GM18520 (cell line): ENCODE data around the gene GTSE1.

ENCODE experiments used
- ATAC-seq: cut with Tn5 transposase; IDR thresholded peaks from one replicate; pipeline ENCODE4 v1.9.1; 2021; ENCODE audit not compliant: unreplicated experiment

Gene GTSE1

DNA sequence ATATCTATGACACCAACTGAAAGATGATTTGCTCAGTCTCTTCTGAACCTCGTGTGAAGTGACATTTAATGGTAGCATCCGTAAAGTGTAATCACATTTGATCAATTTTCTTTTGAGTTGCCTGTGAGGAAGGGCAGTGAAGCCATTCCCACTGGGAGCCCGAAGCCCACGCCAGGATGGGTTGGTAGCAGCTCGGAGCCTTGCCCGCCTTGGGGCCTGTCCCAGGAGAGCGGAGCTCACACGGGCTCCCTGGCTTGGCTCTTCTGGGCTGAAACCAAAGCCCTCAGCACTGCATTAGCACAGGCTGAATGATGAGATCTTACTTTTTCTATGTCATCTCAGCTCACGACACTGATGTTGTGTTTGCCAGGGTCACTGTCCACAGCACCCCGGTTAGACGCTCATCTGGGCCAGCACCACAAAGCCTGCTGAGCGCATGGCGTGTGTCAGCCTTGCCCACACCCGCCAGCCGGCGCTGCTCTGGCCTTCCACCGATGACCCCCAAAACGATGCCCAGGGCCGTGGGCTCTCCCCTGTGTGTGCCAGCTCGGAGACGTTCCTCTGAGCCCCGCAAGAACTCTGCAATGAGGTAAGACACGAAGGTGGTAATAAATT, 29.5 kb downstream of the GTSE1 start:
- ATAC-seq: no peak

DNA sequence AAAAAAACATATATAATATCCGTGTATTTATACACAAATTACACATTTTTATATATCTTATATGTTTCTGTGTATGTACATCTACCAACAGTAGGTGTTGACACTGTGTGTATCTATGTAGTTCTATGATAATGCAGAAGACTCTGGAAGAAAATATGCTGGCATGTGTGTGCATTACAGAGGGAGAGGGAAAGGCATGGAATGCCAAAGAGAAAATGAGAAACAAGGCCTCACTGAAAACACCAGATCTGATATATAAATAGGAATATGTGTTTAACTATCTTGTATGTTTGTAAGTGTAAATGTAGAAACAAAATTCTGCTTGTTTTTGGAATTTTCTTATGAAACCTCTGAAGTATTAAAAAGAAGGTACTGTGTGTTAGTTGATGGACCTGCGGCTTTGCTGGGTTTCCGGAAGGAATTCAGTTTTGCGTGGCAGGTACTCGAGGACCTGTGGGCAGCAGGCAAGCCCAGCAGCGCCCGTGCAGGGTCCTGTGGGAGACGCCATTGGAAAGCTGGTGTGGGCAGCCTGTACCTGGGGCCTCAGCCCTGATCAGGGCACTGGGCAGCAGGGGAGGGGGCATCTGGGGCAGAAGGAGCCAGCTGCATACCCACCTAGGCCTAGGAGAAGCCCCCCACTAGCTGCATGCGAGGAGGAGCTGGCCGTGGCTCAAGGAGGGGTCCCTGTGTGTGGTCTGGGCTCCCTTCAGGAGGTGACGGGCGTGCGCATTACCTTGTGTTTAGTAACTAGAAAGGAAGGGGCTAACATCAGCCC, 31.2 kb downstream of the GTSE1 start:
- ATAC-seq: no peak

DNA sequence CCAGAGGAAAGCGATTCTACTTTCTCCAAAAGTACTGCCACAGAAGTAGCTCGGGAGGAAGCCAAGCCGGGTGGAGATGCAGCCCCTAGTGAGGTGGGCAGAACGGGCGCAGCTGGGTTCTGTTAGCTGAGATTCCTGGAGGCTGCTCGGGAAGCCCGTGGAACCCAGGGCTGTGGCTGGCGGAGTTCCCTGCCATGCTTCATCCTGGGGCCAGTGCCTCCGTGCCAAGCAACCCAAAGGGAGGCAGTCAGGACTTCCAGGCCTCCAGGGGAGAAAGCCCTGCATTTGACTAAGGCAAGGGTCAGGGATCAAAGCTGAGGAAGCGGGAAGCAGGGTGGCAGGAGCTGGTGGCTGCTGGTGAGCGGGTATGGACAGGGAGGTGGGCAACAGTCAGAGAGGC, 32.1 kb downstream of the GTSE1 start:
- ATAC-seq: no peak

DNA sequence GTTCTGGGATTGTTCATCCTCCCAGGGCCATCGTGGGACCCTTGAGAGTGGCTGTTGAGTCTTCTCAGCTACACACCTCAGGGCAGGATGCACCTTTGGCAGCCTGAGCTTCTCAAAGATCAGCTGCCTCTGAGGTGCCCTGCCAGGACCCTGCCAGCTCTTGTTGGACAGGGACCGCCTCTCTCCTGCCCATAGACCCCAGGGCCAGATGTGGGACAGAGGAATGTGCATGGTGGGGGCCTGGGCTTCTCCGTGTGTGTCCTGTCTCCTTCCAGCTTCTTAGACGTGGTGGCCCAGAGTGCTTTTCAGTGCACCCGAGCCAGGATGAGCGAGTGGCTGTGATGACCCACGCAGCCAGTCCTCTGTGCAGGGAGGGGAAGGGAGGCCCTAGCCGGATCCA, 32.9 kb downstream of the GTSE1 start:
- no peak for ATAC-seq

DNA sequence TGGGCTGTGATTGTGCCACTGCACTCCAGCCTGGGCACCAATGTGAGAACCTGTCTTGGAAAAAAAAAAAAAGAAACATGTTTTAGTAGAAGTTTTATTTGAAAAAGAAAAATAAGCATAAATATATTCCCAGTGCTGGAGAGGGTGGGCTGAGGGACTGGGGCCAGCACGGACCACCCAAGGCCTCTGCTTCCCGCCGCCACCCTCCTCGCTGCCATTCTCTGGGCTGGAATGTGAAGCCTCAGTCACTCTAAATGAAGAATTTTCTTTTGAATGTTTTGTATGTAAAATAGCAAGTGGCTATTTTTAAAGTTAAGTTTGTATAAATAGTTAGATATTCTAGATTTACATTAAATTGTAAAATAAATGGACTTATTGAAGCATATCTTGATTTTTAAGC, 33.8 kb downstream of the GTSE1 start:
- ATAC-seq: no peak

DNA sequence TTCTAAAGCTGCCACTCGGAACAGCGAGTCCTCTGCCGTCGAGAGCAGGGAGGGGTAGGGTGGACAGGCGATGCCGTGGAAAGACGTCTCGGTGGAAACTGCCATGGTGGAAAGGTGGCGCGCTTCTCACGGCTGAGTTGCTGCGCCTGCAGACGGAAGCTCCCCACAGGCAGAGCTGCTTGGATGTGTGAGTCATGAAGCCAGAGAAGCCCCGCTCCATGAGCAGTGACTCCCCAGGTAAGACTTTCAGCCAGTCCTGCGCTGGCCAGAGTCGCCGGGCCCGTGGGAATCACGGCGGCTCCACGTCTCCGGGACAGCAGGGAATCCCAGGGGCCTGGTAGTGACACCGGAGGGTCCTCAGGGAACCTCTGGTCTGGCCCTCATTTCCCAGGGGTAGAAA, 34.8 kb downstream of the GTSE1 start:
- no peak for ATAC-seq

DNA sequence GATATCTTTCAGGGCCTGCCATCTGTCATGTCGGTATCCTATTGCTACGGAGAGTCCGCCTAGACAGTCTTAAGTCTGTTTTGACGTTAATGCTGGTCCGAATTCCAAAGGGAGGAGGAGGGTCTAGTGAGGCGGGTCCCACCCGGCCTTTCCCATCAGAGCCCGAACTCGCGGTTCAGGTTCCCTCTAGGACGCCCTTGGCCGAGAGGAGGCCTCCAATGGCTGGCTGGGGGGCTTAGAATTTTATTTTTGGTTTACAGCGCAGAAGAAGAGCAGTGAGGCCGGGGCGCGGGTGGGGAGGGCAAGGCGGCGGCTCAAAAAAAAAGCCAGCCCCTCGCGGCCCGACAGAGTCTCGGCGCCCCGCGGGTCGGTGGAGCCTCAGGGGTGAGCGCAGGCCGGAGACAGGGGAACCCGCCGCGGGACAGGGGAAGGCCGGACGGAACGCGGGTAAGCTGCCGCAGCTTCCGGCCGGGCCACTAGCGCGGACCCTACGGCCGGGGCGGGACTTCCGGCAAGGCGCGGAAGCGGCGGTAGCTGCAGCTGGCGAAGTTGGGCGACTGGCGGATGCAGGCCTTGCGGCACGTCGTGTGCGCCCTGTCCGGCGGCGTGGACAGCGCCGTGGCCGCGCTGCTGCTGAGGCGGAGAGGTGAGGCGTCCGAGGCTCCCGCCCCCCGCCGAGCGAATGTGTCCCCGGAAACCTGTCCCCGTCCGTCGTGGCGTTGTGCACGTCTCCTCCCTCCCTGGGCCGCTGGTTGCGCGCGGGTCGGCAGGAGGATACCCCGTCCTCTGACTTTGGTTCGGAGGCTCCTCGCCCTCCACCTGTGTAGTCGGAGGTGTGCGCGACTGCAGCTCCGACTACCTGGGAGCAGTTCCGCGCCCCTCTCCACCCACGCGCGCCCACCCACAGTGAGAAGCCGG, 38.8 kb downstream of the GTSE1 start, which contains the start of gene TRMU:
Gene TRMU, plus strand, starts transcription at position 514 of the 918 bp plus-strand sequence. Its CDS starts 51 bp downstream, at position 565.
- ATAC-seq: peak; percentile 83

DNA sequence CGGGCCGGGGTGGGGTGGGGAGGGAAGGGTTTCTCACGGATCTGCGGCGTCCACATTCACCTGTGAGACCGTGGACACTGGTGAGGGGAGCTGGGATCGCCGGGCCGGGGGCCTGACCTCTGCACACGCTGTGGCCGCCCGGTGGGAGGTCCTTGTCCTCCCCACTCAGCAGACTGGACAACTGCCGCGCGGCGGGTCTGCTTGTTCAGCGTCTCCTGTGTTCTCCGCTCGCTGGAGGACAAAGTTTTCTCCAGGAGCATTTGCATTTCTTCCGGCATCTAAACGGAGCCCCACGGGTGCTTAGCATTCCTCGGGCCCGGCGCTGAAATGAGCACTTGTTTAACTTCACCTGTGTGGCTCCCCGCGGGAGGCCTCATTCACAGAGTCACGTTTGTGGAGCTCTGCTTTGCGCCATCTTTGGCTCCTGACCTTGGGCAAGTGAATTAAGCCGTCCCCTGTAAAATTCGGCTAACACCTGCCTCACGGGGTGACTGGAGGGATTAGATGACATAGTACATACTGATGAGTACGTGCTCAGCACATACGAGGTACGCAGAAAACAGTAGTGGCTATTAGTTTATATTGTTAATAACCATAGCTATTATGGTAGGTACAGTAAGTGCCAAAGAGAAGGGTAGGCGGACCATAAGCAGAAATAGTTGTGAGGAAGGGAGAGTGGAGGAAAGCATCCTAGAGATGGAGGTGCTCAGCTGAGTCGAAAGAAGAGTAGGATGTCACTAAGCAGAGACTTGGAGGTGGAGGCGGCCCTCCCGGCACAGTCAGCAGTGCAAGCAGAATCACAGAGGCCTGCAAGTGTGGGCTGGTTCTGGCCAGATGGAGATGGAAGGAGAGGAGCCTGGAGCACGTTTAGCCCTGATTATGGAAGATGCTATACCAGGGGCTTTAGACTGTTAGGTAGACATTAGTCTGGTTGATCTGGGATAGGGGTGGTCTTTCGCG, 39.7 kb downstream of the GTSE1 start:
- no peak for ATAC-seq

DNA sequence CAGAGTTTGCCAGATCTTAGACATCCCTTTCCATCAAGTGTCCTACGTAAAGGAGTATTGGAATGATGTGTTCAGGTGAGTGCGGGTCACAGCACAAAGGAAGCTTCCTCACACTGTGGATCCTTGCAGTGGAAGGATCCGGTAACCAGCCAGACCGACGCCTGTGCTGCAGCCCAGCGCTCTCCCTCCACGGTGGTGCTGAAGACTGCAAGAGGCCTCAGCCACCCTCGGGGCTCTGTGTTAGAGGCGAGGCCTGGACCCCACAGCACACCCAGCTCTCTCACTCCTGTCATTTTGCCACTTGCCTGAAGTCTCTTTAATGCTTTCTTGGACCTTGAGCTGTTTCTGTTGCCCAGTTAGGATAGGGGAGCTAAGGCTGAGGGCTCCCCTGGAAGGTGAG, 41.2 kb downstream of the GTSE1 start:
- ATAC-seq: no peak

DNA sequence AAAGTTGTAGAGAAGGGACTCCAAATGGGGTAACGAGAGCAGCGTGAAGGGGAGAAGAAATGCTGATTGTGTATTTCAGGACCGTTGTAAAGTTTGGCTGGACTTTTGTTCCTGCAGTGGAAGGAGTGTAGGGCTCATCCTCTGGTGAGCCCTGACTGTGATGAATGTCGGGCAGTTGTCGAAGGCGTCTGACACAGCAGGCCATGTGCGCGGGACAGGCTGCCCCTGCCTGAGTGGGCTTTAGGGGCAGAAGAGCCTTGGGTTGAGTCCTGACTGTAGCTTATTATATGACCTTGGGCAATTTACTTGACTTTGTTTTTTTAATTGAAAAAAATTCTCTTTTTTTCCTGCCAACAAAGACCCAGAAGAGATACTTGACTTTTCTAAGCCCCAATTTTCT, 42.0 kb downstream of the GTSE1 start:
- no peak for ATAC-seq

DNA sequence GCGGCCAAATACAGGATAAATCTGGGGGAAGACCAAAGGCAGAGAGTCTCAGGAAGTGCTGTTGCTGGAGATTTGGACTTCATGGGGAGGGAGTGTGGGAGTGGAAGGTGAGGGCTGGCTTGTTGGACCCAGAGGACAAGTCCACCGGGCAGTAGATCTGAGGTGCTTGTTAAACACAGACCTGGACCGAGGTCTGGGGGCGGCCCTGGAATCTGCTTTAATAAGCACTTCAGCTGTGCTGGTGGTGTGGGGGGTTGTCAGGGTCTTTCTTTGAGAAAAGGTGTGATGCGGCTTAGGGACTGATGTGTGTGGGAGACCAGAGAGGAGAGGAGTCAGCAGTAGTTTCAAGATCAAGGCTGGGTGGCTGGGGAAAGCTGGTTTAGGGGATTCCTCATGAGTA, 43.3 kb downstream of the GTSE1 start:
- ATAC-seq: no peak

DNA sequence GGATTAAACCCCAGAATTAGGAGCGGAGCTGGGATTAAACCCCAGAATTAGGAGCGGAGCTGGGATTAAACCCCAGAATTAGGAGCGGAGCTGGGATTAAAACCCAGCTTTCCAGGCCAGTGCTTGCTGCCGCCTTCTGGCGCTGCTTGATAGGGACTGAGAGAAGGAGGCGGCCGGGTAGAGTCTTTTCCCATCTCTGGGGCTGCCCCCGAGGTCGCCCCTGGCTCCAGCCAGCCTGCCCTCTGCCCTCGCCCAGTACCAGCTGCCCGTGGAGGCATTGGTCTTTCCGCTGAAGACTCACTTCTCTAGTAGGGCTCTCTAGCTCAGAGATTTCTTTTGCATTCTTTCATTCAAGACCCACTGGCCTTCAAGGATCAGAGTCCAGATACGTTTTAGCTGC, 44.0 kb downstream of the GTSE1 start:
- ATAC-seq: no peak

DNA sequence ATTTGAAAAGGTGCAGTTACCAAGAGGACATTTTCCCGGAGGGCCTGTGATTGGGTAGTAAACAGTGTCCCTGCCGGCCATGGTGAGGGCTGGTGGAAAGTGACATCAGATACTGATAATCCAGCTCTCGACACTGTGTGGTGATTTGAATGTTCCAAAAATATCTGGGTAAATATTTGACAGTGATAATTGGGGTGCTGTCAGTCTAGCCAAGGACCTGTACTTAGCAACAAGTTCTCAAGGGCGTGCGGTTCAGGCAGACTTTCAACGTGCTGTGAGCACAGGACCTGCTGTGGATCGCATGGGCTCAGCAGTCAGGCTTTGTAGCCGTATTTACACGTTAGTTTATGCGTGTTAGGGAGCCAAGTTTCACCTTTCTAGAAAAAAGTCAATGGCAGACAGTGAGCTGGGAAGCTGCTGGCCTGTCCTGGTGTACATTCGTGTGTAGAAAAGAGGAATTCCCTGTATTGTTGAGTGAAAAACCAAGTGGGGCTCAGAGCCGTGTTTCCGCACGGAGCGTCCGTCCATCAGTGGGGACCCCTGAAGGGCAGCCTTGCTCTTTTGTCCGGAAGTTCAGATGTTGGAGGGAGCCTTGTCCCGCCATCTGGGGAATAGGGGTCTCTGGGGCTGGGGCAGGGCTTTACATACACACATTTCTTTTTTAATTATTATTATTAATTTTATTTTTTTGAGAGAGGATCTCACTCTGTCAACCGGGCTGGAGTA, 50.2 kb downstream of the GTSE1 start:
- no peak for ATAC-seq

DNA sequence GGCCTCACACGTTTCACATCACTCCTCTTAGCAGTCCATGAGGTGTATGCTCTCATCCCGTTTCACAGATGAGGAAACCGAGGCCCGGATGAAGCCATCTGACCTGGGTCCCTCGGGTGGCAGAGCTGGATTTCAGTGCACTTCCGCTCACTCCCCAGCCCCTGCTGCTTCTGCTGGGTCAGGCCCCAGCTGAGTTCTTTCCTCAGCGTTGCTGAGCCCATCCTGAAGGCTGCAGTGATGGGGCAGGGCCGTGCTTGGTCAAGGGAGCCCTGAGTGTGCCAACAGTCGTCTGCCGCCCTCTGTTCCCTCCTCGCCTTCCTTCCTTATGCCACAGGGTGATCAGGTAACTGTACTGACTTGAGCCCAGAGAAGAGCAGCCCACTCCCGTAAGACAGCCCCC, 51.0 kb downstream of the GTSE1 start:
- no peak for ATAC-seq

DNA sequence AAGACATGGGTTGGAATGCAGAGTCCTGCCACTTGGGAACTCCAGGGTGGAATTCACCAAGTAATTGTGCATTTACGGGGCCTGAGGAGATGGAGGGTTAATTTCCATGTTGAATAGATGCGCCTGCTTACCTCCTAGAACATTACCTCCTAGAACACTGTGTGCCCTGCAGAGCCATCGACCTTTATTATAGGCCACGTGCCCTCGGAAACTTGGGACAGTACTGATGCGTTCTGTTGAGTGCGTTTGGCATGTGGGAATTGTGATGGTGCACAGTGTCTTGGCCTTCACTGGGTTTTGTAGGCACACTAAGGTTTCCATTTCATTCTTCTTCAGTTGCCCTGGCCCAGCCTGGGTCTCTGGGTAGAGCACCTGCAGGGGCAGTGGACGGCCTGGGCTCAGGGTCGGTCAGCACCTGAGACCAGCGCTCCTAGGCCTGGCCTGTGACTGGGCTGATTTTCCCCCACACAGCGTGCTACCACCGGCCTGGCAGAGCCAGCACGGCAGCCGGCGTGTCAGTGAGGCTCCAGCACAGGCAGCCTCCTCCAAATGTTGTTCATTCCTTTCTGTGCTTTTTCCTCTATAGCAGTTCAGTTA, 51.5 kb downstream of the GTSE1 start:
- ATAC-seq: no peak

DNA sequence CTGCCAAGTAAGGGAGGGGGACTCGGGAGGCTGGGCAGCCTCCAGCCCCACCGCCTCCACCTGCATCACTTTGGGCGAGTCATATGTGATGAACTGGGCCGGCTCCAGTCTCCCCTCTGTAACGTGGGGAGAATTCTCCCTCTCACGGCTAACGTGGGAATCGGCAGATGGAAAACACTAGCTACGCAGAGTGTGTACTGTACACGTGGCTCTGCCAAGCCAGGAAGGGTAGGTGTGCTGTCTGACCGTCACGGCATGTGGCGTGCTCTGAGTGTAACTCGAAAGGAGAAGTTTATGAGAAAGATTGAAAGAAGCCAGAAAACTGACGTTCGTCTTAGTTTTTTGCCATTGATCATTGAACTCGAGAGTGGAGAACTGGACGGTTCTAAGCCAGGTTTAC, 52.6 kb downstream of the GTSE1 start:
- ATAC-seq: no peak

DNA sequence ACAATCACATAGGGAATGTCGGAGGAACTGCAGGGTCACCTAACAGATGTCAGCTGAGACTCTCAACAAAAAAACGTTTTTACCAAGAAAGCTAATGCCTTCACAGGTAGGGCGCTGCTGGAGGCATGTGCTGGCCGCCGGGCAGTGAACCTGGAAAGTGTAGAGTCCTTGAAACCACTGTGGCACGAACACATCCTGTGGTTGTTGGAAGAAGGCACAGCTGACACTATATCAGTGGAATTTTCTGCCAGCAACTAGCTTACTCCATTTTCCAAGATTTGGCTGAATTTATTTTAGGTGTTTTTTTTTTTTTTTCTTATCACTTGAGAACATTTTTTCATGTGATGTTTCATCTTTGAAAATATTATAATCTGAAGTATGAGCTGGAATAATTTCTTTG, 53.0 kb downstream of the GTSE1 start:
- no peak for ATAC-seq

DNA sequence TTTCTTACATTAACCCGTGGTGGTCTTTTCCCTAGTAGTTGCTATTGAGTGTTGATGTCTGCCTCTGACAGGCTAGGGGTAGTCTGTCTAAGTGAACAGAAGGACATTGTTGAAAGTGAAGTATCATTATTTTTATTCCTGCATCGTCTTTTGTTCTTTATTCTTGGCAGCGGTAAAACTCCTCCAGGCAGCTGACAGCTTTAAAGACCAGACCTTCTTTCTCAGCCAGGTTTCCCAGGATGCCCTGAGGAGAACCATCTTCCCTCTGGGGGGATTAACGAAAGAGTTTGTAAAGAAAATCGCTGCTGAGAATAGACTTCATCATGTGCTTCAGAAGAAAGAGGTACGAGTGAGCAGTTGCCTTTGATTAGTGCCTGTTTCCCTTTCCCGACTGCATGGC, 53.5 kb downstream of the GTSE1 start:
- no peak for ATAC-seq

DNA sequence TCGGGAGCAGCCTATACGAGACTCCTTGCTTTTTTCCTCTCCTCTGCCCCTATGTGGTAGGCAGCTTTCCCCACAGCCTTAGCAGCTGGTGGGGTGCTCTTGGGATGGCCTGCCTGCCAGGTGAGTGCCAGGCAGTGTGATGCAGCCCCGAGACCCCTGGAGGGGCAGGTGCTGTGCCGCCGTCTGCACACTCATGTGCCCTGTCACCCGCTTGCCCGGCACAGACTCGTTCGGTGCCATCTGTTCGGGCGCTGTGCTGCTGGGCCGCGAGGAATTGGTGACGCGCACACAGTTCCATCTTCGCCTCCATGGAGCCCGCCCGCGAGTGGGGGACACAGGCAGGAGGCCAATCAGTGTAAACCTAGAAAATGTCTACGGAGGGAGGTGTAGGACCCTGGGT, 54.0 kb downstream of the GTSE1 start:
- no peak for ATAC-seq
